SK-N-SH (cell line): ENCODE data around the gene ST13. TPM values are rescaled to one million over a fixed set of nuclear protein-coding genes. Genes with fewer than 3 reads are reported as not detected.

ENCODE experiments used
- CTCF ChIA-PET: fragments of 300-600, 350-600 bp; formaldehyde crosslinking; extraction: SDS; loops from one replicate; lab custom pipeline; 2021; lab: Yijun Ruan, JAX
- POLR2A ChIA-PET: fragments of 350-600 bp; sonication (Branson Sonifier 250); formaldehyde crosslinking; extraction: SDS; loops from one replicate; lab custom pipeline; 2020; ENCODE audit warnings: antibody characterized with exemption, inconsistent platforms; lab: Yijun Ruan, JAX
- DNase-seq: peaks from one replicate; pipeline ENCODE4 v3.0.0; 2012
- H2AFZ ChIP-seq: fragments of 200-600 bp; sonication (generic); 2 replicates; pipeline ENCODE4 v1.8.1; 2016; ENCODE audit warnings: antibody characterized with exemption, mild to moderate bottlenecking, low read depth
- H3F3A ChIP-seq: fragments of 200-600 bp; sonication (generic); replicated peaks from 2 replicates; pipeline ENCODE3; 2016; ENCODE audit warnings: antibody characterized with exemption, mild to moderate bottlenecking; ENCODE audit not compliant: insufficient read depth
- H3K27ac ChIP-seq, 2 experiments: fragments of 200-500 bp in 1 of 2; fragments of 200-600 bp in 1 of 2; sonication (Bioruptor generic) in 1 of 2; sonication (generic), shearing (Covaris generic) in 1 of 2; 2 replicates each; pipeline versions ENCODE4 v1.5.1 to v1.6.1; 2014 to 2016; ENCODE audit warnings: low read depth in 2 of 2, inconsistent platforms in 1 of 2, low read length in 1 of 2, mild to moderate bottlenecking in 1 of 2, mixed read lengths in 1 of 2
- H3K27me3 ChIP-seq: fragments of 200-600 bp; sonication (generic), shearing (Covaris generic); 2 replicates; pipeline ENCODE4 v1.6.1; 2016; ENCODE audit warnings: mixed run types; ENCODE audit not compliant: insufficient read depth
- H3K36me3 ChIP-seq, 2 experiments: fragments of 200-500 bp in 1 of 2; fragments of 200-600 bp in 1 of 2; sonication (Bioruptor generic) in 1 of 2; sonication (generic) in 1 of 2; replicated peaks in 1 of 2; 2 replicates each; pipeline versions ENCODE3 to v1.5.1; 2014 to 2016; ENCODE audit warnings: low read length in 1 of 2, mild to moderate bottlenecking in 1 of 2; ENCODE audit not compliant: insufficient read depth in 2 of 2, control insufficient read depth in 1 of 2
- H3K4me1 ChIP-seq, 2 experiments: fragments of 200-500 bp in 1 of 2; fragments of 200-600 bp in 1 of 2; sonication (Bioruptor generic) in 1 of 2; sonication (generic), shearing (Covaris generic) in 1 of 2; 2 replicates each; pipeline versions ENCODE4 v1.5.1 to v1.6.1; 2014 to 2016; ENCODE audit warnings: low read depth in 1 of 2, low read length in 1 of 2, mixed run types in 1 of 2; ENCODE audit not compliant: insufficient read depth in 2 of 2, control insufficient read depth in 1 of 2
- H3K4me2 ChIP-seq: fragments of 200-600 bp; sonication (generic), shearing (Covaris generic); 2 replicates; pipeline ENCODE4 v1.6.1; 2017; ENCODE audit warnings: mixed run types
- H3K4me3 ChIP-seq, 2 experiments: fragments of 200-500 bp in 1 of 2; fragments of 200-600 bp in 1 of 2; sonication (Bioruptor generic) in 1 of 2; sonication (generic), shearing (Covaris generic) in 1 of 2; 2 replicates each; pipeline versions ENCODE4 v1.5.1 to v1.8.1; 2014 to 2016; ENCODE audit warnings: low read depth in 2 of 2, inconsistent platforms in 1 of 2, low read length in 1 of 2, mild to moderate bottlenecking in 1 of 2, mixed read lengths in 1 of 2, moderate library complexity in 1 of 2
- H3K79me2 ChIP-seq: fragments of 200-600 bp; sonication (generic); 2 replicates; pipeline ENCODE4 v1.8.1; 2017; ENCODE audit warnings: mild to moderate bottlenecking; ENCODE audit not compliant: insufficient read depth
- H3K9ac ChIP-seq: fragments of 200-600 bp; sonication (generic); 2 replicates; pipeline ENCODE4 v1.6.1; 2017; ENCODE audit warnings: mixed run types
- H3K9me2 ChIP-seq: fragments of 200-600 bp; sonication (generic); 2 replicates; pipeline ENCODE4 v1.6.1; 2017; ENCODE audit warnings: mixed run types
- H3K9me3 ChIP-seq: fragments of 200-600 bp; sonication (generic); 2 replicates; pipeline ENCODE4 v1.6.1; 2017; ENCODE audit warnings: mixed run types, mild to moderate bottlenecking, moderate library complexity
- H4K20me1 ChIP-seq: fragments of 200-600 bp; sonication (generic); 2 replicates; pipeline ENCODE4 v1.6.1; 2017; ENCODE audit warnings: mild to moderate bottlenecking, mixed run types; ENCODE audit not compliant: insufficient read depth
- CHD2 ChIP-seq: fragments of 150-350 bp; IDR thresholded peaks from 2 replicates; pipeline ENCODE4 v1.6.1; 2018; ENCODE audit warnings: low read length; ENCODE audit not compliant: partially characterized antibody
- EP300 ChIP-seq, 2 experiments: IDR thresholded peaks; 2 replicates each; pipeline versions ENCODE4 v1.4.0 to v1.6.1; 2012; ENCODE audit warnings: borderline replicate concordance in 1 of 2, low read depth in 1 of 2, low read length in 1 of 2
- EZH2phosphoT487 ChIP-seq: fragments of 200-600 bp; sonication (generic); IDR thresholded peaks from 2 replicates; pipeline ENCODE4 v1.6.1; 2017; ENCODE audit warnings: low read depth, mixed run types, mild to moderate bottlenecking, antibody characterized with exemption, moderate library complexity, borderline replicate concordance
- FOSL2 ChIP-seq: IDR thresholded peaks from 2 replicates; pipeline ENCODE4 v1.4.0; 2012; ENCODE audit warnings: low read depth, mild to moderate bottlenecking, moderate library complexity, borderline replicate concordance
- FOXM1 ChIP-seq: IDR thresholded peaks from 2 replicates; pipeline ENCODE4 v1.4.0; 2012; ENCODE audit warnings: low read depth, mild to moderate bottlenecking
- GABPA ChIP-seq: IDR thresholded peaks from 2 replicates; pipeline ENCODE4 v1.4.0; 2012; ENCODE audit warnings: low read depth, mild to moderate bottlenecking
- JUND ChIP-seq: IDR thresholded peaks from 2 replicates; pipeline ENCODE4 v1.4.0; 2012
- NFIC ChIP-seq: IDR thresholded peaks from 2 replicates; pipeline ENCODE4 v1.4.0; 2012; ENCODE audit warnings: borderline replicate concordance
- RAD21 ChIP-seq: IDR thresholded peaks from 2 replicates; pipeline ENCODE4 v1.6.1; 2012; ENCODE audit warnings: mild to moderate bottlenecking, low read length
- RCOR1 ChIP-seq: fragments of 150-350 bp; IDR thresholded peaks from 2 replicates; pipeline ENCODE4 v1.6.1; 2017; ENCODE audit warnings: antibody characterized with exemption, low read length
- REST ChIP-seq: IDR thresholded peaks from 2 replicates; pipeline ENCODE4 v1.6.1; 2012; ENCODE audit warnings: mild to moderate bottlenecking, low read depth, low read length, moderate library complexity
- TAF1 ChIP-seq: IDR thresholded peaks from 2 replicates; pipeline ENCODE4 v1.6.1; 2012; ENCODE audit warnings: low read depth, mild to moderate bottlenecking, low read length, moderate library complexity, borderline replicate concordance
- TCF12 ChIP-seq: IDR thresholded peaks from 2 replicates; pipeline ENCODE4 v1.4.0; 2012
- USF1 ChIP-seq: IDR thresholded peaks from 2 replicates; pipeline ENCODE4 v1.4.0; 2012; ENCODE audit warnings: low read depth, borderline replicate concordance
- ZBTB33 ChIP-seq: IDR thresholded peaks from 2 replicates; pipeline ENCODE4 v1.4.0; 2012; ENCODE audit warnings: low read depth, borderline replicate concordance
- WGBS: methylation state at CpG from one replicate; pipeline ENCODE4 v1.1.6; 2017; ENCODE audit warnings: low lambda C conversion rate; 5-methylcytosine and 5-hydroxymethylcytosine counted together
- polyA plus RNA-seq, 3 experiments: library from polyadenylated mRNA; depleted of rRNA; stranded (reverse); fragments of >200 nt; gene quantifications; 2 replicates each; pipeline ENCODE4 v1.2.3, GENCODE V29; 2012

ST13 gene
- polyA plus RNA-seq, 1 of the 3 experiments (the other 2 are of a cell fraction) = 66.0 TPM

- Histone ChIP-seq H3K36me3 (peaks cover 26 to 53% of the 10 kb centered on the region in 2 experiments), H3K4me2 (no peak overlapping the region), H3K9me3 (no peaks in the 10 kb centered on the region), H3K27me3 (no peaks in the 10 kb centered on the region), H3K79me2 (peaks cover 43% of the 10 kb centered on the region), H3K9me2 (no peaks in the 10 kb centered on the region), H3K4me3 (no peak overlapping the region), H2AFZ (no peak overlapping the region), H3K9ac (no peak overlapping the region), H3K4me1 (no peaks in the 10 kb centered on the region), H4K20me1 (no peaks in the 10 kb centered on the region), H3F3A (no peaks in the 10 kb centered on the region), H3K27ac (no peak overlapping the region)
- DNase-seq = no peak
- no peak for TF ChIP-seq FOSL2
- no peak for TF ChIP-seq USF1
- no peak for TF ChIP-seq TCF12
- no peak for TF ChIP-seq REST
- TF ChIP-seq TAF1 = no peak
- TF ChIP-seq FOXM1 = no peak
- no peak for TF ChIP-seq CHD2
- TF ChIP-seq ZBTB33 = no peak
- no peak for TF ChIP-seq NFIC
- WGBS = 96% methylated on average over 3 of the region's 3 CpGs
- ChIA-PET CTCF (interaction anchor here (1.0 to 1.9 kb wide), 2 partner anchors 11 to 155 kb away, joined by 3 to 5 read pairs; no protein-coding TSS in a partner anchor), POLR2A (no interaction called here)
These were observed 18.0 kb downstream of the ST13 start for GRCh38 chr22:40838486-40838885.

GRCh38 chr22:40834619-40835018 lies 21.8 kb downstream of the ST13 start:
- ChIA-PET POLR2A (no interaction called here), CTCF (interaction anchor here (0.8 kb wide), 1 partner anchor 11 kb away, joined by 3 read pairs; no protein-coding TSS in a partner anchor)
- no peak for DNase-seq
- WGBS = 97% methylated on average over 3 of the region's 3 CpGs
- H3K27me3 ChIP-seq = no peaks in the 10 kb centered on the region
- no peak overlapping the region for H3K27ac ChIP-seq
- H3K9me3 ChIP-seq = no peaks in the 10 kb centered on the region
- H4K20me1 ChIP-seq = no peaks in the 10 kb centered on the region
- H3K4me1 ChIP-seq = no peaks in the 10 kb centered on the region; a peak in 1 of 4 replicates
- no peak overlapping the region for H3K4me3 ChIP-seq
- peaks cover 27 to 52% of the 10 kb centered on the region in 2 experiments for H3K36me3 ChIP-seq
- H3K9ac ChIP-seq = no peak overlapping the region
- no peak overlapping the region for H3K4me2 ChIP-seq
- peaks cover 21% of the 10 kb centered on the region; the same call in 1 of the 2 replicates for H3K79me2 ChIP-seq
- no peak overlapping the region for H2AFZ ChIP-seq
- H3K9me2 ChIP-seq = no peaks in the 10 kb centered on the region
- no peaks in the 10 kb centered on the region for H3F3A ChIP-seq
- TF ChIP-seq RCOR1 (no peak), GABPA (no peak), NFIC (no peak), USF1 (no peak), RAD21 (no peak), EP300 (IDR thresholded peaks at IDR 0.05; ENCODE audit: borderline replicate concordance in 1 of 2, low read depth in 1 of 2, low read length in 1 of 2) (no peak), EZH2phosphoT487 (no peak), JUND (no peak)
